H9 (cell line): ENCODE results near the gene PPP2CA. TPM values are rescaled to one million over a fixed set of nuclear protein-coding genes. Genes with fewer than 3 reads are reported as not detected.

Source experiments
- DNase-seq: peaks from one replicate; pipeline ENCODE4 v3.0.0-alpha.2; 2017
- H2AFZ ChIP-seq: one replicate; pipeline ENCODE4 v1.6.1; 2013; ENCODE audit warnings: mild to moderate bottlenecking, low read length, control low read depth, moderate library complexity
- H2AK5ac ChIP-seq: 2 replicates; pipeline ENCODE4 v1.6.1; 2013; ENCODE audit warnings: low read length, control low read depth, mixed read lengths; ENCODE audit not compliant: insufficient read length
- H2BK120ac ChIP-seq: one replicate; pipeline ENCODE4 v1.6.1; 2013; ENCODE audit warnings: low read depth, mild to moderate bottlenecking, low read length, control low read depth, inconsistent platforms; ENCODE audit not compliant: poor library complexity, severe bottlenecking
- H2BK12ac ChIP-seq: 2 replicates; pipeline ENCODE4 v1.6.1; 2013; ENCODE audit warnings: low read length, control low read depth, mixed read lengths, low read depth; ENCODE audit not compliant: insufficient read length
- H2BK15ac ChIP-seq: 2 replicates; pipeline ENCODE4 v1.6.1; 2013; ENCODE audit warnings: low read depth, low read length, control low read depth
- H2BK20ac ChIP-seq: one replicate; pipeline ENCODE4 v1.6.1; 2013; ENCODE audit warnings: low read depth, mild to moderate bottlenecking, low read length, control low read depth, inconsistent platforms; ENCODE audit not compliant: poor library complexity, severe bottlenecking
- H2BK5ac ChIP-seq: 2 replicates; pipeline ENCODE4 v1.6.1; 2013; ENCODE audit warnings: low read length, control low read depth, mixed read lengths; ENCODE audit not compliant: insufficient read length
- H3K14ac ChIP-seq: 2 replicates; pipeline ENCODE4 v1.6.1; 2013; ENCODE audit warnings: low read length, control low read depth; ENCODE audit not compliant: insufficient read depth
- H3K18ac ChIP-seq: 2 replicates; pipeline ENCODE4 v1.6.1; 2013; ENCODE audit warnings: low read depth, mild to moderate bottlenecking, mixed read lengths, low read length, control low read depth; ENCODE audit not compliant: insufficient read length
- H3K23ac ChIP-seq: 2 replicates; pipeline ENCODE4 v1.6.1; 2013; ENCODE audit warnings: low read length, control low read depth, mixed read lengths, low read depth; ENCODE audit not compliant: insufficient read length
- H3K23me2 ChIP-seq: 2 replicates; pipeline ENCODE4 v1.6.1; 2013; ENCODE audit warnings: low read depth, mild to moderate bottlenecking, mixed read lengths, low read length, control low read depth; ENCODE audit not compliant: insufficient read length, poor library complexity, severe bottlenecking
- H3K27ac ChIP-seq: 2 replicates; pipeline ENCODE4 v1.5.1; 2013; ENCODE audit warnings: low read length, control low read depth, mixed read lengths, low read depth; ENCODE audit not compliant: insufficient read length
- H3K27me3 ChIP-seq: 2 replicates; pipeline ENCODE4 v1.6.1; 2013; ENCODE audit warnings: low read length, control low read depth, inconsistent platforms; ENCODE audit not compliant: insufficient read depth
- H3K4ac ChIP-seq: 2 replicates; pipeline ENCODE4 v1.6.1; 2013; ENCODE audit warnings: low read depth, mild to moderate bottlenecking, control low read depth, inconsistent platforms, low read length, moderate library complexity
- H3K4me1 ChIP-seq: 2 replicates; pipeline ENCODE4 v1.6.1; 2013; ENCODE audit warnings: low read length, control low read depth, inconsistent platforms; ENCODE audit not compliant: insufficient read depth
- H3K4me2 ChIP-seq: 2 replicates; pipeline ENCODE4 v1.6.1; 2013; ENCODE audit warnings: low read length, control low read depth, mixed read lengths; ENCODE audit not compliant: insufficient read length, insufficient read depth
- H3K56ac ChIP-seq: 2 replicates; pipeline ENCODE4 v1.6.1; 2013; ENCODE audit warnings: low read depth, mild to moderate bottlenecking, mixed read lengths, low read length, control low read depth; ENCODE audit not compliant: insufficient read length
- H3K79me1 ChIP-seq: 2 replicates; pipeline ENCODE4 v1.6.1; 2013; ENCODE audit warnings: low read depth, mild to moderate bottlenecking, moderate library complexity, low read length, control low read depth, inconsistent platforms; ENCODE audit not compliant: insufficient read depth, poor library complexity, severe bottlenecking
- H3K79me2 ChIP-seq: 2 replicates; pipeline ENCODE4 v1.6.1; 2013; ENCODE audit warnings: low read length, control low read depth, inconsistent platforms; ENCODE audit not compliant: insufficient read depth
- H3K9ac ChIP-seq: 2 replicates; pipeline ENCODE4 v1.6.1; 2013; ENCODE audit warnings: low read length, control low read depth, mixed read lengths; ENCODE audit not compliant: insufficient read length; ENCODE audit errors: extremely low read depth
- H3K9me3 ChIP-seq: one replicate; pipeline ENCODE4 v1.6.1; 2013; ENCODE audit warnings: low read depth, low read length, inconsistent platforms; ENCODE audit not compliant: control insufficient read depth
- H3T11ph ChIP-seq: one replicate; pipeline ENCODE4 v1.6.1; 2013; ENCODE audit warnings: mild to moderate bottlenecking, low read length, control low read depth, inconsistent platforms
- H4K20me1 ChIP-seq: one replicate; pipeline ENCODE4 v1.6.1; 2013; ENCODE audit not compliant: control insufficient read depth, insufficient read length, insufficient read depth
- H4K5ac ChIP-seq: 2 replicates; pipeline ENCODE4 v1.6.1; 2013; ENCODE audit warnings: low read depth, mild to moderate bottlenecking, mixed read lengths, low read length, control low read depth; ENCODE audit not compliant: insufficient read length
- H4K8ac ChIP-seq: replicated peaks from 2 replicates; pipeline ENCODE4 v1.6.1; 2013; ENCODE audit warnings: low read length, control low read depth, mixed read lengths, low read depth; ENCODE audit not compliant: insufficient read length
- H4K91ac ChIP-seq: 2 replicates; pipeline ENCODE4 v1.6.1; 2013; ENCODE audit warnings: low read depth, mild to moderate bottlenecking, moderate library complexity, mixed read lengths, low read length, control low read depth; ENCODE audit not compliant: insufficient read length
- H3K27ac Mint-ChIP-seq, 3 experiments: 2 replicates in 2 of 3; 3 replicates in 1 of 3; pipeline ENCODE4 v1.8.0; 2020 to 2021; ENCODE audit warnings: mixed read lengths in 3 of 3, mild to moderate bottlenecking in 1 of 3, moderate library complexity in 1 of 3
- H3K27me3 Mint-ChIP-seq: 2 replicates; pipeline ENCODE4 v1.8.0; 2021; ENCODE audit warnings: low read depth, mild to moderate bottlenecking, moderate library complexity, mixed read lengths
- H3K36me3 Mint-ChIP-seq, 3 experiments: 2 replicates in 2 of 3; 3 replicates in 1 of 3; pipeline ENCODE4 v1.8.0; 2020 to 2021; ENCODE audit warnings: low read depth in 3 of 3, mixed read lengths in 3 of 3; ENCODE audit not compliant: insufficient read depth in 1 of 3
- H3K4me1 Mint-ChIP-seq, 2 experiments: 2 replicates each; pipeline ENCODE4 v1.8.0; 2020; ENCODE audit warnings: mixed read lengths in 2 of 2
- H3K4me3 Mint-ChIP-seq, 2 experiments: 2 replicates in 1 of 2; 3 replicates in 1 of 2; pipeline ENCODE4 v1.8.0; 2020 to 2021; ENCODE audit warnings: mild to moderate bottlenecking in 2 of 2, mixed read lengths in 2 of 2, moderate library complexity in 1 of 2
- H3K9me3 Mint-ChIP-seq, 2 experiments: 2 replicates in 1 of 2; 3 replicates in 1 of 2; pipeline ENCODE4 v1.8.0; 2020; ENCODE audit warnings: mild to moderate bottlenecking in 2 of 2, mixed read lengths in 2 of 2, moderate library complexity in 1 of 2
- CTCF ChIP-seq: fragments of 200-600 bp; sonication (generic); conservative IDR thresholded peaks from 3 replicates; pipeline ENCODE4 v1.8.0; 2021; ENCODE audit warnings: antibody characterized with exemption, mild to moderate bottlenecking
- WGBS: extraction: QIAGEN DNeasy Blood & Tissue Kit; methylation state at CpG from one replicate; pipeline ENCODE4 v1.1.7; 2013; ENCODE audit warnings: missing lambda C conversion rate, low lambda C conversion rate, mixed read lengths; ENCODE audit not compliant: insufficient read length; ENCODE audit errors: extremely low coverage; 5-methylcytosine and 5-hydroxymethylcytosine counted together
- total RNA-seq: library from RNA; stranded (reverse); gene quantifications from 2 replicates; pipeline ENCODE4 v1.2.1, GENCODE V29; 2021

Gene PPP2CA
- total RNA-seq, 1 experiment from 2014 or later: 244 TPM

DNA sequence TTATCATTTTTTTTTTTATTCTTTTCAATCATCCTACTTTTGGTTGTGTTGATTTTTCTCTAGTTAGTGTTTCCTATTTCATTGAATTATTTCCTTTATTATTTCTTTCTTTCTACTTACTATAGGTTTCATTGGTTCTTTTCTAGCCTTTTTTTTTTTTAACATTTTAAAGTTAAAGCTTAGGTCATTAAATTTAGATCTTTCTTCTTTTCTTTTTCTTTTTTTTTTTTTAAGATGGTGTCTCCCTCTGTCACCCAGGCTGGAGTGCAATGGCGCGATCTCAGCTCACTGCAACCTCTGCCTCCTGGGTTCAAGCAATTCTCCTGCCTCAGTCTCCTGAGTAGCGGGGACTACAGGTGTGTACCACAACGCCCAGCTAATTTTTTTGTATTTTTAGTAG, 43.0 kb upstream of the PPP2CA start:
- DNase-seq: no peak
- Histone ChIP-seq H2BK120ac (no peak overlapping the region), H3K4ac (no peak overlapping the region), H3K27me3 (no peaks in the 10 kb centered on the region), H3K18ac (no peak overlapping the region), H3K9ac (no peak overlapping the region), H4K20me1 (no peaks in the 10 kb centered on the region), H2BK20ac (no peak overlapping the region), H2AK5ac (no peak overlapping the region), H3K79me2 (no peaks in the 10 kb centered on the region; the same call in 1 of the 2 replicates), H4K91ac (no peak overlapping the region), H2BK12ac (no peak overlapping the region), H3K56ac (no peak overlapping the region), H3K9me3 (no peaks in the 10 kb centered on the region), H2BK5ac (no peak overlapping the region), H2BK15ac (no peak overlapping the region), H2AFZ (no peak overlapping the region), H3K4me2 (no peak overlapping the region), H3K23ac (no peak overlapping the region), H3K14ac (no peak overlapping the region), H3K4me1 (peaks cover under 1% of the 10 kb centered on the region; the same call in 1 of the 2 replicates), H3T11ph (no peak overlapping the region), H4K5ac (no peak overlapping the region), H3K27ac (no peak overlapping the region), H4K8ac (no peak overlapping the region), H3K23me2 (no peaks in the 10 kb centered on the region), H3K79me1 (no peaks in the 10 kb centered on the region)
- Mint-ChIP-seq H3K4me1 (peaks cover 0 to 2% of the 10 kb centered on the region in 2 experiments; a peak in 2 of 4 replicates), H3K27me3 (no peaks in the 10 kb centered on the region), H3K4me3 (no peak overlapping the region), H3K9me3 (peaks cover 23 to 24% of the 10 kb centered on the region in 2 experiments), H3K36me3 (peaks cover 2 to 17% (median 5%) of the 10 kb centered on the region in 3 experiments; a peak in 3 of 7 replicates), H3K27ac (no peak overlapping the region)
- TF ChIP-seq CTCF: no peak
- no CpG with 5 or more reads among the region's 4 CpGs for WGBS
